Measurements from ENCODE around the gene SCYGR2.
"Not testable (repeated sequence)": the region's sequence is repeated elsewhere in the genome, so short reads cannot be mapped to it uniquely, and the experiment has no call there.

The SCYGR2 gene

GRCh38 chr2:227598835-227599503 is at the start of gene SCYGR2:
Gene SCYGR2, plus strand, starts transcription at chr2:227598893. Its CDS starts 0 bp downstream, at chr2:227598893.
- DNase-seq (ENCODE audit: low read depth in 2 of 2) = not testable (repeated sequence)

GRCh38 chr2:227551836-227552235 is 46.9 kb upstream of the SCYGR2 start:
- no peak for DNase-seq (ENCODE audit: low read depth in 2 of 2)

GRCh38 chr2:227562581-227562980 is 36.1 kb upstream of the SCYGR2 start:
- no peak for DNase-seq (ENCODE audit: low read depth in 2 of 2)

GRCh38 chr2:227565080-227565479 is 33.6 kb upstream of the SCYGR2 start:
- no peak for DNase-seq (ENCODE audit: low read depth in 2 of 2)

GRCh38 chr2:227566012-227566411 is 32.7 kb upstream of the SCYGR2 start:
- DNase-seq (ENCODE audit: low read depth in 2 of 2) = no peak

GRCh38 chr2:227568852-227569169 is 29.9 kb upstream of the SCYGR2 start:
- no peak for DNase-seq (ENCODE audit: low read depth in 2 of 2)

GRCh38 chr2:227570615-227571014 is 28.1 kb upstream of the SCYGR2 start:
- no peak for DNase-seq (ENCODE audit: low read depth in 2 of 2)

- DNase-seq (ENCODE audit: low read depth in 2 of 2) = no peak
These were observed 22.6 kb upstream of the SCYGR2 start for GRCh38 chr2:227576110-227576509.

GRCh38 chr2:227576812-227577211 is 21.9 kb upstream of the SCYGR2 start:
- DNase-seq (ENCODE audit: low read depth in 2 of 2) = no peak

- no peak for DNase-seq (ENCODE audit: low read depth in 2 of 2)
These were observed 21.1 kb upstream of the SCYGR2 start for GRCh38 chr2:227577555-227577954.

GRCh38 chr2:227578642-227579041 is 20.1 kb upstream of the SCYGR2 start:
- DNase-seq (ENCODE audit: low read depth in 2 of 2) = no peak

GRCh38 chr2:227579791-227580190 is 18.9 kb upstream of the SCYGR2 start:
- DNase-seq (ENCODE audit: low read depth in 2 of 2) = no peak

GRCh38 chr2:227582369-227582768 is 16.3 kb upstream of the SCYGR2 start:
- no peak for DNase-seq (ENCODE audit: low read depth in 2 of 2)

GRCh38 chr2:227592694-227593387 is 5.9 kb upstream of the SCYGR2 start:
- no peak for DNase-seq (ENCODE audit: low read depth in 2 of 2)

- DNase-seq (ENCODE audit: low read depth in 2 of 2) = no peak
These were observed 2.9 kb upstream of the SCYGR2 start for GRCh38 chr2:227595797-227596196.

- DNase-seq (ENCODE audit: low read depth in 2 of 2) = no peak
These were observed 1.7 kb upstream of the SCYGR2 start for GRCh38 chr2:227597036-227597435.

- no peak for DNase-seq (ENCODE audit: low read depth in 2 of 2)
These were observed 695 bp upstream of the SCYGR2 start for GRCh38 chr2:227597998-227598397.

- no peak for DNase-seq (ENCODE audit: low read depth in 2 of 2)
These were observed 3.7 kb downstream of the SCYGR2 start for GRCh38 chr2:227602358-227602757.

- no peak for DNase-seq (ENCODE audit: low read depth in 2 of 2)
These were observed 7.8 kb downstream of the SCYGR2 start for GRCh38 chr2:227606476-227606875.

- no peak for DNase-seq (ENCODE audit: low read depth in 2 of 2)
These were observed 9.2 kb downstream of the SCYGR2 start for GRCh38 chr2:227607941-227608340.

GRCh38 chr2:227608561-227609338 is 10.1 kb downstream of the SCYGR2 start:
- no peak for DNase-seq (ENCODE audit: low read depth in 2 of 2)

GRCh38 chr2:227610123-227610522 is 11.4 kb downstream of the SCYGR2 start:
- DNase-seq (ENCODE audit: low read depth in 2 of 2) = no peak

All from stimulated activated CD8-positive, alpha-beta memory T cell treated with anti-CD3 and anti-CD28 coated beads, Interleukin-7, amount 100 ng/mL, for 4 hours (primary cell).